ENCODE results near the gene GRK5.

GRK5 gene

DNA sequence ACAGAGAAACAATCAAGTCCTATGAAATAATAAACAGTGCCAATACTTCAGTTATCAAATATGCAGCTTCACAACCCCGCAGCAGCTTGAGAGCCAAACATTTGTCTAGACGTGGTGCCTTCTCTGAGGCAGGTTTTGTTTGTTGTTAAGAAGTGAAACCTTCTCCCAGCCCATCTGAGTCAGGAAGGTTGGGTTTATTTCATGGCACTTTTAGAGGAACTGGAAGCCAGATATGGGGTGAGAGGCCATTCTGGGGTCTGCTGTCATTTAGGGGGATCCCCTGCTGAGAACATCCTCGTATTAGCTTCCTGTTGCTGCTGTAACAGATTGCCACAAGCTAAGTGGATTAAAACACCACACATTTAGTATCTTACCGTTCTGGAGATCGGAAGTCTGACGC is 113.6 kb downstream of the GRK5 start:
- no peak for DNase-seq

- DNase-seq, result no peak
Observed at GRCh38 chr10:119323085-119324016, 116.0 kb downstream of the GRK5 start.

DNA sequence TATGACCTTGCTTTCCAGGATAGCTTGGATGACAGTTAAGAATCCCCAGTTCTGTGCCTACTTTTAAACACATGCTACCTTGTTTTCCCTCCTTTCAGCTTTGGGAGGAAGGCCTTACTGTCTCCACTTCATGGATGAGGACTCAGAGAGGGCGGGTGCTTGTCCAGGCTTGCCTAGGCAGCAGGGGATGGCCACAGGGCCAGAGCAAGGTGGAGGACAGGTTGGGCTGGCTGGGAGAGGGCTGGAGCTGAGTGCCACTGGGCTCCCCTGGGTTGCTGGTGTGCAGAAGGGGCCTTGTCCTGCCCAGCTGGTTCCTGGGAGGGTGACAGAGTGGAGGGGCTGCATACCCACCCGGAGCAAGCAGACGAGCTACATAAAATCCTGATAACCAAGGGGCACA is 117.8 kb downstream of the GRK5 start:
- no peak for DNase-seq

GRCh38 chr10:119326167-119326566 is 118.8 kb downstream of the GRK5 start:
- DNase-seq, result no peak

DNA sequence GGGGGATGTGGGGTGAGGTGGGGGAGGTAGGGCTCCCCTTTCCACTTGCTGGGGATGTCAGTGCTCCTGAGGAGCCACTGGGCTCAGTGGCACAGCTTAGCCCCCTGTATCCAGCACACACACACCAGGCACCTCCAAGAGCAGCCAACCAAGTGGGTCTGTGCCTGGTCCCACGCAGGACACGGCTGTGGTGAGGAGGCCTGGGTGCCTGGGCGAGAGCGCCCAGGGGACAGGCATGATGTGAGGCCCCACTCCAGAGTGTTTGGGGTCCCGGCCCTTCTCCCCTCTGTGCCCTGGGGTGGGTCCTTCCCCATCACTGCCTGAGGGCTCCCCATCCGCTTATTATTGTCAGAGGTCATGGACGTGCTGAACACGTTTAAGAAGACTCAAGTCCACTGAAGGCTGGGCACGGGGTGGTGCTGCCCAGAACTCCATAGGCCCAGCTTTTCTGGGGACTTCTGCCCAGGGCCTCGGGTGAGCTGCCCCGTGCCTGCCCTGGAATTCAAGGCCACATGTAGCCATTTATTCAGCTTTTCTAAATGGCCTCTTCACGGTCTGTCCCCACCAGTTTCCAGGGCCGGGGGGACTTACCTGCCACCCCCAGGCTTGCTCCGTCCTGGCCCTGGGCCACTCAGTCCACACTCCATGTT is 119.8 kb downstream of the GRK5 start:
- DNase-seq, result no peak

DNA sequence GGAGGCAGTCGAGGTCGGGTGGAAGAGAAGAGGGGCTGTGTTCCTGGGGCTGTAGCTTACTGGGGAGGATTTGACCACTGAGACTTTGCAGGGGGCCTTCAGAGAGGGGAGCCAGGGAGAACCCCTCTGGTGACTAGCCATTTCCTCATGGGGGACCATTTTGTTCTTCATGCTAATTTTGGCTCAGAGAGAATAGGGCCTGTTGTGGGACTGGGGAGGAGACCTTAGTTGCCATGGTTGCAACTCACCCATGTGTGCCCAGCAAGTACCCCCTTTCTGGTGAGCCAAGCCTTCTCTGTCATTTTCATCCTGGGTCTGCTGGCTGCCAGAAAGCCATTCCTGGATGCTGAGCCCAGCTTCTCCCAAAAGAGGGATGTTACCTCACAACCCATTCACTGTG is 120.9 kb downstream of the GRK5 start:
- no peak for DNase-seq

- no peak for DNase-seq
Observed at GRCh38 chr10:119330342-119330741, 123.0 kb downstream of the GRK5 start.

- DNase-seq, result no peak
Observed at GRCh38 chr10:119331061-119331460, 123.7 kb downstream of the GRK5 start.

- no peak for DNase-seq
Observed at GRCh38 chr10:119333146-119333792, 125.9 kb downstream of the GRK5 start.

GRCh38 chr10:119335671-119336353 is 128.4 kb downstream of the GRK5 start:
- no peak for DNase-seq

DNA sequence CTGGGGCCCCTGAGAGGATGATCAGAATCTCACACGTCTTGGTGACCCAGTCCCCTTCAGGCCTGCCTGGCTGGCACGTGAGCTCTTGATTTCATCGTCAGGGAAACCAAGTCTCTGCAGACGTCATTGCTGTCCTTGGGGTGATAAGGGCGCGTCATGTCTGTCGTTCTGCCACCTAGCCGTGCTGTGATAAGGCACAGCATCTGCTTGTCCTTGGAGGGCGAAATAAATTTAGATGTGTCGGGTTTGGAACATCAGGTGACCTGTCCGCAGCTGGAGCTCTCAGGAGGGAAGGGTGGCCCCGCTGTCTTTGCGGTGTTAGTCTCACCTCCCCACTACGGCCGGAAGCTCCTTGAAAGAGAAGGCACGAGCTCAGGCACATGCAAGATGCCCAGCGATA is 129.2 kb downstream of the GRK5 start:
- DNase-seq, result no peak

DNA sequence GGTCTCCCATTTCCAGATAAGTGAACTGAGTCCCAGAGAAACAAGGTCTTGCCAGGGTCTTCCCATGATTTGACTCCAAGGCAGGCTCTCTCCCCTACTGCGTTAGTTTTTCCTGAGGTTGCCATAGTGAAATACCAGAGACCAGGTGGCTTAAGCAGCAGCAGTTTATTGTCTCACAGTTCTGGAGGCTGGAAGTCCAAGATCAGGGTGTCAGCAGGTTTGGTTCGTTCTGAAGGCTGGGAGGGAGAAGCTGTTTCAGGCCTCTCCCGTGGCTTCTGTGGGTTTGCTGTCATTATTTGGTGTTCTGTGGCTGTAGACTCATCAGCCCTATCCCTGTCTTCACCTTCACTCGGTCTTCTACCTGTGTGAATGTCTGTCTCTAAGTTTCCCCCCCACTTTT is 129.9 kb downstream of the GRK5 start:
- no peak for DNase-seq

GRCh38 chr10:119337796-119338432 is 130.5 kb downstream of the GRK5 start:
- DNase-seq, result no peak

DNA sequence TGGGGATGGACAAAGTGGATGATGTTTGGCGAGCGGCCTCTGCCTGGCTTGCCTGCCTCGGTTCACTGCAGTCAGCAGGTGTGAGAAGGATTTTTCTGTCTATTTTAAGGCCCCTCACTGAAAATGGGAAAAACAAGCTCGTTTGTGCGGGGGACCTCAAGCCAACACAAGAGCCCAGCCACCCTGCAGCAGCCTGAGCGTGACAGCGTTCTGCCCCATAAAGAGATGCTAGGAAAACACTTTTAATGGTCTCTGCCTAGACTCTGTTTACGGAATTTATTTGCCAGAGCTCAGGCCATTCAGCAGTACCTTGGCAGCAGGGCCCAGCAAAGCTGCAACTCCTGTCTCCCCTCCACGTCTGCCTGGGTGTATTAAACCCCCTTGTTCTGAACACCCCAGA is 131.7 kb downstream of the GRK5 start:
- no peak for DNase-seq

GRCh38 chr10:119340893-119341458 is 133.6 kb downstream of the GRK5 start:
- no peak for DNase-seq

DNA sequence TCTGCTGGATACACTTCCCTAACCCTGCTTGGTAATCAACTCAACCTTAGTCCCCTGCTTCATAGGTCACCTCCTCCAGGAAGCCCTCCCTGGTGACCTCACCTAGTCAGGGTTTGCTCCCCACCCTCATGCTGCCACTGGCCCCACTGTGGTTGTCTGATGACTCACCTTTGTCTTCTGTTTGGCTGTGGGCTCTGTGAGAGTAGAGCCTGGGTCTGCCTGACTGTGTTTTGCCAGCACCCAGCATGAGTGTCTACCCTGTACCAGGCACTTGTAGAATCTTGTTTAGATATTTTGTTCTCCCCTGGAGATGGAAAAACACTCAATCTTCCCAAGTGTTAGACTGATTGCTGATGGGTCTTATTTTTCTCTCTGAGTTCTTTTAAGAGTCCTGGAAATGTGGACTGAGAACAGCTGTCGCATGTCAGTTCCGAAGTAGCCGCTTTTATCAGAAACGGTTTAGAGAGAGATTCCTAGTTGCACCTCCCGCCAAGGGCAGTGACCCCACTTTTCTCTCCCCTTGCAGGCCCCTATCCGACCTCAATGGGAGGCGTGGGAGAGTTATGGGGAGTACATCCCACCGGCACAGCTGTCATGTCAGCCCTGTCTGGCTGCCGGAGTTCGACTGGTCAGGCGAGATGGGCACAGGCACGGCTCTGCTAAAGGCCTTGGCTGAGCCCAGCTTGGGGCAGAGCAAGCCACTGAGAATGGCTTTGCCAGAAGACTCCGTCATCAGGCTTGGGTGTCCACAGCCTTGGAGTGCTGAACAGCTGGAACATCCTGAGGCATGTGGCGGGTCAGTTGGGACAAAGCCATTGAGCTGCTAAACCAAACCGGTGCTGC is 134.3 kb downstream of the GRK5 start:
- no peak for DNase-seq

DNA sequence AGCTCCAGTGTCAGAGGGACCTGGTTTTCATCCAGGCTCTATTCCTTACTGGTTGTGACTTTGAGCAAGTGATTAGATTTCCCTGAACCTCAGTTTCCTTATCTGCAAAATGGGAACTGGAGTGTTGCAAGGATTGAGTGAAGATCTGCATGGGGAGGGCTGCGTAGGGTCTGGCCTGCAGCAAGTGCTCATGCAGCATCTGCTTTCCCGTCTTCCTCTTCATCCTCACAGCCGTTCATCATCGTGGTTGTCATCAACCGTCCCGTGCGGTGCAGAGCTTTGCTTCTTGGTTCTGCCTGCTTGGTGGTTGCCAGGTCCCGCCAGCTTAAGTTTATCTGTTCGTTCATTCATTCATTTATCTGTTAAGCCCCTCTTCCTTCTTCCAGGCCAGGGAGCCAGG is 135.0 kb downstream of the GRK5 start:
- DNase-seq, result no peak

GRCh38 chr10:119343011-119343601 is 135.7 kb downstream of the GRK5 start:
- DNase-seq, result no peak

GRCh38 chr10:119344381-119344780 is 137.0 kb downstream of the GRK5 start:
- DNase-seq, result no peak

GRCh38 chr10:119346095-119346832 is 138.9 kb downstream of the GRK5 start:
- DNase-seq, result no peak
